ENCODE data around the gene TDRD7.

DNA sequence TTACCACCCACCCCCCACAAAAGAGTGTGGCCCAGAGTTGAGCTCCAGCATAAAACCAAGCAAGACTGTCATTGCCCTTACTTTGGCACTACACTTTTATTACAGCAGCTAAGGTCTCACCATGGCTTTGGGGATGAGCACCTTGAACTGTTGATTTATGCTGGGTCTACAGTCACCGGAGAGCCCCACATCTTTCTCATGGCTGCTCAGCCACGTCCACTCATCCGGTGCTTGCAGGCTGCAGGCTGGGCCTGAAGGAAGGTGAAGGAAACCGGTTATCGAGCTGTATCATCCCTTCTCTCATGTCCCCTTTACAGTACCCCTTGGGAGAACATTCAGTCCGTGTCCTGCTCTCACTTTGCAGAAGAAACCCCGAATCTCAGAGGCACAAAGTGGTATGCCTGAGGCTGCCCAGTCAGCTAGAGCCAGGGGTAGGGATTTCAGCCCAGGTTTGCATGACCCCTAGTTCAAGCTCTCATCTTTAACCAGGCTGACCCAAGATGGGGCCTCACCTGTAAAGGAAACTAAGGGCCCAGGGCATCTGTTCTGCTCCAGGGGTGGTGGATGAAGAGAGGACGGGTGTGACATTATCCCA is 101.2 kb downstream of the TDRD7 start:
- TF ChIP-seq FOXA1 (IDR thresholded peaks at IDR 0.05) (no peak), L3MBTL2 (conservative IDR thresholded peaks at IDR 0.05) (no peak), ELF4 (IDR thresholded peaks at IDR 0.05) (no peak)
